ENCODE measurements around the gene ARG1. TPM values are rescaled to one million over a fixed set of nuclear protein-coding genes. Genes with fewer than 3 reads are reported as not detected.

The ARG1 gene
- total RNA-seq, 1 donor from 2014 or later: 0.22 TPM

GRCh38 chr6:131555992-131556391 is 17.0 kb upstream of the ARG1 start:
- no peak for DNase-seq
- Histone ChIP-seq H3K36me3 (no peaks in the 10 kb centered on the region), H3K9me3 (replicated peaks) (no peaks in the 10 kb centered on the region), H3K27me3 (ENCODE audit: low read depth) (no peaks in the 10 kb centered on the region), H3K27ac (replicated peaks) (no peak overlapping the region), H3K4me3 (no peak overlapping the region), H3K4me1 (no peaks in the 10 kb centered on the region)
- TF ChIP-seq, protein P1, sequence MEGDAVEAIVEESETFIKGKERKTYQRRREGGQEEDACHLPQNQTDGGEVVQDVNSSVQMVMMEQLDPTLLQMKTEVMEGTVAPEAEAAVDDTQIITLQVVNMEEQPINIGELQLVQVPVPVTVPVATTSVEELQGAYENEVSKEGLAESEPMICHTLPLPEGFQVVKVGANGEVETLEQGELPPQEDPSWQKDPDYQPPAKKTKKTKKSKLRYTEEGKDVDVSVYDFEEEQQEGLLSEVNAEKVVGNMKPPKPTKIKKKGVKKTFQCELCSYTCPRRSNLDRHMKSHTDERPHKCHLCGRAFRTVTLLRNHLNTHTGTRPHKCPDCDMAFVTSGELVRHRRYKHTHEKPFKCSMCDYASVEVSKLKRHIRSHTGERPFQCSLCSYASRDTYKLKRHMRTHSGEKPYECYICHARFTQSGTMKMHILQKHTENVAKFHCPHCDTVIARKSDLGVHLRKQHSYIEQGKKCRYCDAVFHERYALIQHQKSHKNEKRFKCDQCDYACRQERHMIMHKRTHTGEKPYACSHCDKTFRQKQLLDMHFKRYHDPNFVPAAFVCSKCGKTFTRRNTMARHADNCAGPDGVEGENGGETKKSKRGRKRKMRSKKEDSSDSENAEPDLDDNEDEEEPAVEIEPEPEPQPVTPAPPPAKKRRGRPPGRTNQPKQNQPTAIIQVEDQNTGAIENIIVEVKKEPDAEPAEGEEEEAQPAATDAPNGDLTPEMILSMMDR (IDR thresholded peaks at IDR 0.05; ENCODE audit: borderline replicate concordance): no peak
- intact Hi-C loops (cut with micrococcal nuclease): no loop called here

DNA sequence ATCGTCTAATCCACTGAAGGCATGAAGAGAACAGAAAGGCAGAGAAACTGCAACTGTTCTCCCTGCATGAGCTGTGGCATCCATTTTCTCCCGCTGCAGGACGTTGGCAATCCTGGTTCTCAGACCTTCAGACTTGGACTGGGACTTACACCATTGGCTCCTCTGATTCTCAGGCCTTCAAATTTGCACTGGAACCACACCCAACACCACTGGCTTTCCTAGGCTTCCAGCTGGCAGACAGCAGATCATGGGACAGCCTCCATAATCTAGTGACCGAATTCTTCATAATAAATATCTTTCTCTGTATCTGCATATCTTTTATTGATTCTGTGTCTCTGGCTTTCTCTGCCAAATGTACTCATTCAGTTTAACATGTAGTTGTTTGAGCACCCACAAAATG is 14.1 kb upstream of the ARG1 start:
- Histone ChIP-seq H3K36me3 (no peaks in the 10 kb centered on the region), H3K27me3 (ENCODE audit: low read depth) (no peaks in the 10 kb centered on the region), H3K9me3 (replicated peaks) (no peaks in the 10 kb centered on the region), H3K27ac (replicated peaks) (no peak overlapping the region), H3K4me3 (no peak overlapping the region), H3K4me1 (no peaks in the 10 kb centered on the region)
- no peak for DNase-seq
- intact Hi-C loops (cut with micrococcal nuclease): no loop called here
- TF ChIP-seq, protein P1 (IDR thresholded peaks at IDR 0.05; ENCODE audit: borderline replicate concordance): no peak

- H3K4me3 ChIP-seq: no peak overlapping the region
- no peaks in the 10 kb centered on the region for H3K36me3 ChIP-seq
- H3K27ac ChIP-seq (replicated peaks): no peak overlapping the region
- H3K9me3 ChIP-seq (replicated peaks): no peaks in the 10 kb centered on the region
- H3K27me3 ChIP-seq (ENCODE audit: low read depth): no peaks in the 10 kb centered on the region
- TF ChIP-seq, protein P1 (IDR thresholded peaks at IDR 0.05; ENCODE audit: borderline replicate concordance): no peak
- DNase-seq: no peak
- intact Hi-C loops (cut with micrococcal nuclease): no loop called here
- H3K4me1 ChIP-seq: no peaks in the 10 kb centered on the region
Observed at GRCh38 chr6:131561925-131562707, 10.9 kb upstream of the ARG1 start.

GRCh38 chr6:131565056-131565455 is 8.0 kb upstream of the ARG1 start:
- H3K9me3 ChIP-seq (replicated peaks): no peaks in the 10 kb centered on the region
- H3K27ac ChIP-seq (replicated peaks): no peak overlapping the region
- H3K4me1 ChIP-seq: no peaks in the 10 kb centered on the region
- no peaks in the 10 kb centered on the region for H3K36me3 ChIP-seq
- no peaks in the 10 kb centered on the region for H3K27me3 ChIP-seq (ENCODE audit: low read depth)
- H3K4me3 ChIP-seq: no peak overlapping the region
- no peak for DNase-seq
- intact Hi-C loops (cut with micrococcal nuclease): no loop called here
- TF ChIP-seq, protein P1 (IDR thresholded peaks at IDR 0.05; ENCODE audit: borderline replicate concordance): no peak

GRCh38 chr6:131568726-131569125 is 4.3 kb upstream of the ARG1 start:
- no peak overlapping the region for H3K27ac ChIP-seq (replicated peaks)
- no peak overlapping the region for H3K4me3 ChIP-seq
- intact Hi-C loops (cut with micrococcal nuclease): no loop called here
- H3K27me3 ChIP-seq (ENCODE audit: low read depth): no peaks in the 10 kb centered on the region
- no peaks in the 10 kb centered on the region for H3K4me1 ChIP-seq
- H3K9me3 ChIP-seq (replicated peaks): no peaks in the 10 kb centered on the region
- DNase-seq: no peak
- TF ChIP-seq, protein P1 (IDR thresholded peaks at IDR 0.05; ENCODE audit: borderline replicate concordance): no peak
- no peaks in the 10 kb centered on the region for H3K36me3 ChIP-seq

Measured in left ventricle myocardium inferior (tissue), 1 donor.